NCI-H82 treated with DMSO at 0.1 percent for 48 hours (cell line): ENCODE data around the gene WDFY2.
"Not testable (repeated sequence)": the region's sequence is repeated elsewhere in the genome, so short reads cannot be mapped to it uniquely, and the experiment has no call there.

ENCODE experiments used
- DNase-seq: peaks from one replicate; lab custom pipeline; 2025; ENCODE audit not compliant: unreplicated experiment; lab: John Stamatoyannopoulos, UW

WDFY2 gene

GRCh38 chr13:51564252-51564651, 20.0 kb upstream of the WDFY2 start:
- no peak for DNase-seq

- DNase-seq, result no peak
These were observed 19.6 kb upstream of the WDFY2 start for GRCh38 chr13:51564671-51565070.

- DNase-seq, result not testable (repeated sequence)
These were observed 15.3 kb upstream of the WDFY2 start for GRCh38 chr13:51569001-51569400.

DNA sequence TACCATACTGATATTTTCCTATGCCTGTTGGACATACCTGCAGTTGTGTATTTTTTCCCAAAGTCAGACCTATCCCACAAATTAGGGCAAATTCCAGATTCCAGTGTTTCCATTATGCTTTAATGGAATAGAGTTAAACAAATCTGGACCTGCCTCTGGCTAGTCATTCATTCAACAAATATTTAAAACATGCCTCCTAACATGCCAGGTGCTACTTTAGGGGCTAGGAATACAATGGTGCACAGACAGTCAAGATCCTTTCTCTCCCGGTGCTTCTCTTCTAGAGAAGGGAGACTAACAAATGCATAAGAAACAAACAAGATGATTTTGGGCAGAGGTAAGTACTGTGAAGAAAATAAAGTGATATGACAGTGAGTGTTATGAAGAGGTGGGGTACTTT, 7.5 kb upstream of the WDFY2 start:
- DNase-seq, result no peak

GRCh38 chr13:51577690-51578089, 6.6 kb upstream of the WDFY2 start:
- DNase-seq, result no peak

- DNase-seq, result no peak
These were observed 4.6 kb upstream of the WDFY2 start for GRCh38 chr13:51579676-51580075.

GRCh38 chr13:51581148-51581820, 3.0 kb upstream of the WDFY2 start:
- DNase-seq, result no peak

- DNase-seq, result no peak
These were observed 790 bp upstream of the WDFY2 start for GRCh38 chr13:51583469-51583874.

DNA sequence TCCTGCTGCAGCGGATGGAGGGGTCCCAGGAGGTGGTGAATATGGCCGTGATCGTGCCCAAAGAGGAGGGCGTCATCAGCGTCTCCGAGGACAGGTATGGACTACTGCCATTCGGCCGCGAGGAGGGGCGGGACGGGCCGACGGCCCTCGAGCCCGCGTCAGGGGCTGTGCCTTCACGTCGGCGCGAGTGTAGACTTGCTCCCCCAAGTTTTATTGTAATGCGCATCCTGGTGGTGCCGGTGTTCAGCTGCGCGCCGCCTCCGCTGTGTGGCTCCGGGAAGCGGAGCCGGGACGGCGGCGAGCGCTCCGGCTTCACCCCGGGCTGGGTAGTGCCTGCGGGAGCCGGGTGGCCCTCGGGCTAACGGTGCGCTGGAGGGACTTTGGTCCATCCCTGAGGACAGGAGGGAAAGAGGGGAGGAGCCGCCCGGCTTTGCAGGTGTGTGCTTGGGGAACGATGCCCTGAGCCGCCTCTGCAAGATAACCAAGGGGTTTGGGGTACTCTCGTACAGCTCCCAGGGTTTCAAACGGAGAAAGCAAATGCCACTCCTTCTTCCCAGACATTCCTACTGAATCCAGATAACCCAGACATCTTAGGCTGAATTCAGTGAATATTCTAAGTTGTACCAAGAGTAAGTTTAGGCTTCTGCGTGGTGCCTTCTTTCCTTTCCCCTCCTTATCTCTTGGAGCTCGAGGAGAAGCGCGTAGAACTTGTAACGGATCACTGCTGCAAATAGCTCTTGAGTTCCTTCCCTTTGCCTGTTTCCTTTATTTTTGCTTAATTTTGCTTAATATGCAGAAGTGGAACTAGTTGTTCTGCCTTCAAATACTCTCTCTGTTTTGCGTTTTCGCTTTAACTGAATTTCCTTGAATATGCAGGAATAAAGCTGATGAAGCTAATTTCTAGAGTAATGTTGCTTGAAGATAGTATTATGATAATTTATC, 740 bp downstream of the WDFY2 start:
- DNase-seq, result peak; percentile 28

GRCh38 chr13:51585696-51586095, 1.4 kb downstream of the WDFY2 start:
- DNase-seq, result no peak

DNA sequence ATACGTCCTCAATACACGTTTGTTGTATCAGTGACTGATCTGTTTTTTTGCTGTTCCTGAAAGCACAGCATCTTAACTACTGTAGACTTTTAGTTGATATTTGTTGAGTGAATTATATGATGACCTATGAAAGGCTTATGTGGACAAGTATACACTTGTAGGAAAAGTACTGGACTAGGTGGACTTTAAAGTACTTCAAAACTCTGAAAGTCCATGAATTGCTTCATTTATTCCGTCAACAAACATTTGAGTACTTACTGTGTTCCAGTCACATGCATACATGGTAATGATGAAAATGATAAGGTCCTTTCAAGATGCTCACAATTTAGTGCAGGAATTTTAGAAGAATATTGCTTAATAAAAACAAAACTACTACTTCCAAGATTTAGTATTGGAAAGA, 3.1 kb downstream of the WDFY2 start:
- DNase-seq, result no peak

DNA sequence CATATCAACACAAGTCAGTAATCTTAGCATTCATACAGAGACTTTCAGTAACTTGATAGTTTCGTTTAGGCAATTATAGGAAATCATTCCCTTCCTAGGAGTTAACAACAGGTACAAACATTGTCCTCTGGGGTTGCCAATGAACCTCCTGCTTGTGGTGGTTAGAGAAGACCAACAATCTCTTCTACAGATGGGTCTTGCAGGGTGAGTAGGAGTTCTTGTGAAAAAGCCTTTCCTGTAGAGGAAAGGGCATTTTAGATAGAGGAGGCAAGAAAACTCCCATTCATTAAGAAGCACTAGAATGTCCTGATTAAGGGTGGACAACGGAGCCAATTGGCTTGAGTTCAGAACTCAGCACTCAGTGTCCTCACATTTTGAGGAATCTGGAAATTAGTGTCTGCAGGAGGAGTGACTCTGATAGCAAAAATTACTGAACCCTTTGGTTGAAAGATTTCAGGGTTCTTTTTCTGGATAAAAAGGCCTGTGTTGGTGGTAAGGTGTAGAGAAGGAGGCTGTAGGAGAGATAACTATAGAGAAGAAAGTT, 4.2 kb downstream of the WDFY2 start:
- no peak for DNase-seq

- DNase-seq, result peak; percentile 73
These were observed 5.5 kb downstream of the WDFY2 start for GRCh38 chr13:51589793-51590192.

DNA sequence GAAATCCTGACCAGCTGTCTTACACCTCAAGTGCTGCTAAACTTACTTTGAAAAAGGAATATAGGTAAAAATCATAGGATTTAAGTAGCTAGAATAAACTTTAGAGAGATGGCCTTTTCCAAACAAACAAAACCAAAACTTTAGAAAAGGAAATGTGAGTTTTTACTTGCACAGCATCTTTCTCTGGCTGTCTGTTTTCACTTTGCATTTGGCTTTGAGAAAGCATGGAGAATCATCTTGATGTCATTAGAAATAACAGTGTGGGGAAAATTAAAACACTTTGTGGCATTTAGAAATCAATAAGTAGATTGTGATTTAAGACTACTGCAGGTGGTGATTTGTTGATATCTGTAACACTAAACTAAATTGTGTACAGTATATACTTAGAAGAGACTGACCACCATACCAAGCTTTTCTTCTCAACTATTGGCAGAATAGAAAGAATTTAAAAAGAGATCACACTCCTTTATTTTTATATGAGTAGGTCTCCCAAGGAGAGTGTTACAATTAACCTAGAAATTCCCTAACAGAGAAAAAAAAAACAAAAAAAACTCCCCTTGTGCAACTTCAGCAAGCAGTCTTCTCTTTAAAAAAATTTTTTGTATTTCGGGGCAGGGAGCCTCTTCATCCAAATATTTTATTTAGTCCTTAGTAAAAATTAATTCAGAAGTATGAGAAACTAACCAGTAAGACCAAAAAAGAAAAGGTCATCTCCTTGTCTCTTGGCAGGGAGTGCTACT, 6.1 kb downstream of the WDFY2 start:
- no peak for DNase-seq

- DNase-seq, result peak; percentile 34
These were observed 6.8 kb downstream of the WDFY2 start for GRCh38 chr13:51590971-51591627.

DNA sequence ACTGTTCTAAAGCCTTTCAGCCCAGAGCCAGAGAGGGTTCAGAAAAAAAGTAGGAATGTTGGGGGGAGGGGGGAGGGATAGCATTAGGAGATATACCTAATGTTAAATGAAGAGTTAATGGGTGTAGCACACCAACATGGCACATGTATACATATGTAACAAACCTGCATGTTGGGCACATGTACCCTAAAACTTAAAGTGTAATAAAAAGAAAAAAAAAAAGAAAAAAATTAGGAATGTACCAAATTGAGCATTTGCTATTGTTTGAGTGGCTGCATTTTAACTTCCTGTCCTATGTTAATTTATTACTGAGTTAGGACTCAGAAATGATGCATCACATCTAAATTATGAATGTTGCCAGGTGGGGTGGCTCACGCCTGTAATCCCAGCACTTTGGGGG, 7.7 kb downstream of the WDFY2 start:
- DNase-seq, result not testable (repeated sequence)

DNA sequence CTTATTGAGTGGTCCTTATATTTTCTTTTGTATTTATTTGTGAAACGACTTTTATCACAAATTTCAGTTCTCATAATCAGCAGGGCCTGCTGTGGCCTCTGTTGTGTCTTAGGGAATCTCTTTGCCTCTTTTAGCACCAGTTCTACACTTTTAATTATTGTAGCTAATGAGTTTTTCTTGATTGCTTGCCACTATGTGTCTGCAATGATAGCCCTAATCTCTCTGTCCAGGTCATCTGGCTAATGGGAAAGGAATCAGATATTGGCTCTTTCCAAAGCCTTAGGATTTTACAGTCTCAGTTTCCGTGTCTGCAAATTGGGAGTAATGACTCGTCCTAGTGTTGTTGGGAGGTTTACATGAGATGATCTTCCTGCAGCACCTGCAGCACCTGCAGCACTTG, 10.2 kb downstream of the WDFY2 start:
- DNase-seq, result no peak

DNA sequence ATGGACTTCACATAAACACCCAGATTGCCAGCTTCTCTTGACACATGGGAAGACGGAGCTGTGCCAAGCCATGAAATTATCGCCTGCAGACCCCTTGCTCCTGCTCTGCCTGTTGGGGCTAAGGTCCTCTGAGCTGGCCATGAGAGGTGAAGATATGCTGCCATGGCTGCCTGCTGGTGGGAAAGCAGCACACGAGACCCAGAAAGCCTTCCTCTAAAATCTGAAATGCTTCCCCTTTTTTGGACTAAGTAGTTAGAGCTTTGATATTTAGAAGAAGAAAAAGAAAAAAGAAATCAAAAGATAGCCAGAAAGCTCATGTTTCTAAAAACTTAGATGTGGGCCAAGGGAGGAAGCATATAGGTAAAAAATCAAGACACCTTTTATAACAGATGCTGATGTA, 11.2 kb downstream of the WDFY2 start:
- no peak for DNase-seq

DNA sequence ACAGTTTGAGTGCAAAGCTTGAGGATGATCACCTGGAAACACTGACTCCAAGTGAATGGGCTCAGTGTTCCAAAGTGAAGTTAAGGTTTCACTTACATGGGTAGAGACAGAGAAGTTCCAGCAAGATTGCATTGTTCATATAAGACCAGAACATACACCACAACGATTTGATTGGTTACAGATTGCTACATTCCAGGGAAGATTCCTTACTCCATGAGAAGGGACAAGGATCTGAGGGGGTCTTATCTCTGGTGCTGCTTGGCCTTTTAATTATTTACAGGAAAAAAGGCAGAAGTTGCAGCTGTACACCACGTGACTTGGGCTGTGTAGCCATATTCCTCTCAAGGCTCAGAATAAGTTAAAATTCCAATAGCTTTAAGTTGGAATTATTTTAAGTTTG, 12.3 kb downstream of the WDFY2 start:
- no peak for DNase-seq

- DNase-seq, result no peak
These were observed 15.3 kb downstream of the WDFY2 start for GRCh38 chr13:51599444-51600176.
